HG03520 (cell line): ENCODE measurements around the gene OTUD6A.
"Not testable (repeated sequence)": the region's sequence is repeated elsewhere in the genome, so short reads cannot be mapped to it uniquely, and the experiment has no call there.

ENCODE experiments used
- ATAC-seq: cut with Tn5 transposase; IDR thresholded peaks from one replicate; pipeline ENCODE4 v1.9.1; 2021; ENCODE audit warnings: mild to moderate bottlenecking, moderate library complexity; ENCODE audit not compliant: unreplicated experiment

OTUD6A gene

GRCh38 chrX:70044541-70045245 is 17.6 kb upstream of the OTUD6A start:
- no peak for ATAC-seq

GRCh38 chrX:70046978-70047377 is 15.3 kb upstream of the OTUD6A start:
- no peak for ATAC-seq

GRCh38 chrX:70049406-70049805 is 12.9 kb upstream of the OTUD6A start:
- ATAC-seq: no peak

GRCh38 chrX:70049925-70050324 is 12.3 kb upstream of the OTUD6A start, which contains the start of gene AWAT2:
TSS of gene AWAT2 (minus strand) at chrX:70049938. CDS start at chrX:70049932, 6 bp downstream.
- ATAC-seq: no peak

- ATAC-seq: no peak
These were observed 9.2 kb upstream of the OTUD6A start for GRCh38 chrX:70052895-70053615.

- no peak for ATAC-seq
These were observed 7.9 kb upstream of the OTUD6A start for GRCh38 chrX:70054391-70054790.

GRCh38 chrX:70062961-70063550 is 799 bp downstream of the OTUD6A start:
- no peak for ATAC-seq

- ATAC-seq: no peak
These were observed 4.4 kb downstream of the OTUD6A start for GRCh38 chrX:70066646-70067045.

GRCh38 chrX:70079297-70079696 is 17.0 kb downstream of the OTUD6A start:
- ATAC-seq: no peak

GRCh38 chrX:70079870-70080269 is 17.6 kb downstream of the OTUD6A start:
- no peak for ATAC-seq

- no peak for ATAC-seq
These were observed 20.5 kb downstream of the OTUD6A start for GRCh38 chrX:70082723-70083122.

GRCh38 chrX:70084592-70085240 is 22.5 kb downstream of the OTUD6A start:
- no peak for ATAC-seq

GRCh38 chrX:70087857-70088630 is 25.8 kb downstream of the OTUD6A start:
- ATAC-seq: no peak

- ATAC-seq: no peak
These were observed 26.5 kb downstream of the OTUD6A start for GRCh38 chrX:70088751-70089150.

- ATAC-seq: no peak
These were observed 27.5 kb downstream of the OTUD6A start for GRCh38 chrX:70089604-70090297.

- peak; percentile 69 for ATAC-seq
These were observed 30.0 kb downstream of the OTUD6A start for GRCh38 chrX:70092247-70092646.

GRCh38 chrX:70096052-70096451 is 33.8 kb downstream of the OTUD6A start:
- no peak for ATAC-seq

GRCh38 chrX:70105229-70105628 is 43.0 kb downstream of the OTUD6A start:
- ATAC-seq: no peak

- ATAC-seq: not testable (repeated sequence)
These were observed 49.3 kb downstream of the OTUD6A start for GRCh38 chrX:70111436-70112026.
